GM13977 (cell line): ENCODE results near the gene LAT.
"Not testable (repeated sequence)": the region's sequence is repeated elsewhere in the genome, so short reads cannot be mapped to it uniquely, and the experiment has no call there.

ENCODE experiments used
- DNase-seq: peaks from one replicate; pipeline ENCODE4 v3.0.0; 2012; ENCODE audit warnings: low spot score
- CTCF ChIP-seq: IDR thresholded peaks from 2 replicates; pipeline ENCODE4 v1.5.1; 2012; ENCODE audit warnings: mild to moderate bottlenecking, control low read depth; ENCODE audit not compliant: insufficient read depth; ENCODE audit errors: extremely low read depth, missing control alignments
- in situ Hi-C: fragments of 300-500 bp; cut with MboI; formaldehyde crosslinking; loops from one replicate; pipeline ENCODE4 v1.12.0; 2022; ENCODE audit warnings: low sequenced_read_pairs, low pct_unique_long_range_greater_than_20kb, mixed read lengths, inconsistent platforms; ENCODE audit not compliant: unreplicated experiment

Gene LAT

GRCh38 chr16:28964072-28964471, 20.8 kb upstream of the LAT start:
- in situ Hi-C loops = no loop called here
- no peak for TF ChIP-seq CTCF
- DNase-seq = no peak

- in situ Hi-C loops = no loop called here
- no peak for TF ChIP-seq CTCF
- no peak for DNase-seq
Measured at GRCh38 chr16:28964496-28964895, 20.4 kb upstream of the LAT start.

- TF ChIP-seq CTCF = no peak
- in situ Hi-C loops = no loop called here
Measured at GRCh38 chr16:28967156-28967555, 17.7 kb upstream of the LAT start.

GRCh38 chr16:28969696-28970095, 15.2 kb upstream of the LAT start:
- DNase-seq, in situ Hi-C loops: not testable (repeated sequence)

More at GRCh38 chr16:28967156-28967555, 17.7 kb upstream of the LAT start:
- no peak for DNase-seq

- in situ Hi-C loops = no loop called here
- DNase-seq = no peak
- TF ChIP-seq CTCF = peak; percentile 56
Measured at GRCh38 chr16:28974007-28974436, 10.8 kb upstream of the LAT start.

- no peak for TF ChIP-seq CTCF
- DNase-seq = peak; percentile 99
- in situ Hi-C loops = no loop called here
Measured at GRCh38 chr16:28974437-28975157, 10.3 kb upstream of the LAT start, which contains the start of gene SPNS1. Gene SPNS1, plus strand, starts transcription at chr16:28974778. Its CDS starts 374 bp downstream, at chr16:28975152.

- DNase-seq = no peak
- no peak for TF ChIP-seq CTCF
- in situ Hi-C loops = no loop called here
Measured at GRCh38 chr16:28975158-28975599, 9.7 kb upstream of the LAT start.
